Kidney capillary endothelial cell (primary cell): ENCODE data around the gene INO80B.
A peak's percentile ranks its signal among the peaks of the same experiment; 100 is the strongest.
"Not testable (repeated sequence)": the region's sequence is repeated elsewhere in the genome, so short reads cannot be mapped to it uniquely, and the experiment has no call there.

Experiments
- DNase-seq: peaks from one replicate; pipeline ENCODE4 v3.0.0-alpha.2; 2018; ENCODE audit warnings: low spot score

INO80B gene

GRCh38 chr2:74454654-74455511 lies at the start of gene INO80B:
INO80B (plus strand) TSS chr2:74455087; CDS start chr2:74455117, 30 bp downstream.
- DNase-seq: peak; percentile 96

DNA sequence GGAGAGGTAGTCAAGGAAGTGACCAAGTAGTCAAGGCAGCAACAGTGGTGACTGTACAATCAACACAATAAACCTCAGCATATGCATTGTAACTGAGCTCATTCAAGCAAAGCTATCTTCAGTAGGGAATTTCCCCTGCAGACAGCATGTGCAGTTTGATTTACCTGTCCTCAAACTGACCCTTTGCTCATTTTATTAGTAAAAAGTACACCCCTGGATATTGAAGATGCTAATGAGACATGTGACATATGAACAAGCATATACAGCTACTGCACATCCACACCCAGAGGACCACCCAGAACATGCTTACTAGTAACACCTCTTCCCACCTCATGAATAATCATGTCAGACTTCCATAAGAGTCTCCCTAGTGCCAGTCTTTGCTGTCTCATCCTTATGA lies 48.9 kb upstream of the INO80B start:
- DNase-seq: no peak

DNA sequence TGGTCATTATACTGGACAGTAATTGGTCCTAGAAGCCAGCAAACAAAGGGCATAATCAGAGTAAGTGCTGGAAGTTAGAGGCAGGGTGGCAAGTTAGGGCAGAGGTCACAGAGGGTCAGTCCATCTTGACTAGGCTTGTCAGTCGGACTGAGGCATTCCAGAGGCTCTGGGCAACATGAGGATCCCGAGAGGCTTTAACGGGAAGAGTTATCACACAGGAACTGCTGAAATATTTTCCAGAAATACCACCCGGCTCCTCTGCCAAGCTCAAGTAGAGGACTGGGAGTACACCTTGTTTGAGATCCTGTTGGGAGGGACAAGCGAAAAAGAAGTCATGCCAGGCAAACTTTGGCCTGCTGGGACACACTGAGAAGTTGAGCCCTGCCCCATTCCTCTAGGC lies 47.2 kb upstream of the INO80B start:
- no peak for DNase-seq

GRCh38 chr2:74413001-74413698 lies 41.7 kb upstream of the INO80B start:
- DNase-seq: no peak

DNA sequence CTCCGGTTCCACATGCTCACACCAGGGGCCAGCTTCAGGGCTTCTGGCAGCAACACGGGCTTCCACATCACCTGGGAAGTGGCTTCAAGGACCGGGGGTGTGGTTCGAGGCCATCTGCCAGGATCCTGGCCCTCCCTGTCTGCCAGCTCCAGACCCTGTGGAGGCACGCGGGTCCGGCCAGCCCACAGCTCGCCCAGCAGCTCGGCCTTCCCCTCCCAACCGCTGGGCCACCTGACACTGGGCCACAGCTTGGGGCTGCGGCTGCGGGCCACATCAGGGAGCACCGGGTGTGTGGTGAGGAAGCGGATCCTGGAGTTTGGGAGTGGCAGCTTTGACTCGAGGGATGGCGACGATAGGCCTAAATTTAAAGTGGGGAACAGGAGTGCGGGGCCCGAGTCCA lies 40.4 kb upstream of the INO80B start:
- no peak for DNase-seq

GRCh38 chr2:74414881-74415761 lies 39.8 kb upstream of the INO80B start:
- DNase-seq: peak; percentile 44

DNA sequence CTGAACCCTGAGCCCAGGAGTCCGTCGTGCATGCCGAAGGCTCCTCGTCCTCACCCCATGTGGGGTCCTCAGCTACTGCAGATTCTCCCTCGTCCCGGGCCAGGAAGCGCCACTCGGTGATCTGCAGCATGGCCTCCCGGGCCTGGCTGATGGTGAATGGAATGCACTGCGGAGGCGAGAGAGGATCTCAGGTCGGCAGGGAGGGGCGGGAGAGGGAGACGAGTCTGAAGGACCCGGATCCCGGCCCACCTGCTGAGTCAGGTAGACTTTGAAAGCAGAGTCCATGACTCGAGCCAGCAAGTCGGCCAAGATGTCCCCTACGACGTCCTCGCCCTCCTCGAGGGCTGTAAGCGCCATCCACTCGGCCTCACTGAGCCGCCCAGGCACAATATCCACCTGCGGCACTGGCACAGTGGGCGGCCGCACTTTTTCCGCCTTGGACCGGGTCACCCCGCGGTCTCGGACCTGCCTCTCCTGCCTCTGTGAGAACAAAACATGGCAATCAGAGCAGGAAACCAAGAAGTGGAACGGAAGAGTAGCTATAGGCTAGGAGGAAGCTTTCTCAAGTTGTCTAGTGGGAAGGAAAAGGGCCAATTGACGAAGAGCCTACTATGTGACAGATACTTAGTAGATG lies 39.0 kb upstream of the INO80B start:
- DNase-seq: no peak

- DNase-seq: no peak
Measured at GRCh38 chr2:74416778-74417177, 38.1 kb upstream of the INO80B start.

- no peak for DNase-seq
Measured at GRCh38 chr2:74417197-74417596, 37.7 kb upstream of the INO80B start.

DNA sequence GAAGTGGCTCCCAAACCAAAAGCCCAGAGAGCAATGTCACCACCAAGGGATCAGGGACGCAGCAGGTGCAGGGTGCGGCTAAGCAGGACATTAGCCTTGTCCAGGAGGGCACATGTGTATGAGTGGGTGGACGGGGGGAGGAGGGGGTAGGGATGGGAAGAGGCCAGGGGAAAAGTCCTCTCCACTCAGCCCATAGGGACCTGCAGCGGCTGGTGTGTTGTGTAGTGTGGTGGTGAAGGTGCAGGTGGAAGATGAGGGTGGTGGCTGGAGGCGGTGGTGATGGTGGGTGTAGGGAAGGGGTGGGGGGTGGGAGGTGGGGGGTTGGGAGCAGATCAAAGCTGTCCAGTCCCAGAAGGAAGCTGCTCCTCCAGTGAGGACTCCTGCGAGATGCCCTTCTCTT lies 37.1 kb upstream of the INO80B start:
- DNase-seq: no peak

- no peak for DNase-seq
Measured at GRCh38 chr2:74418312-74418711, 36.6 kb upstream of the INO80B start.

- no peak for DNase-seq
Measured at GRCh38 chr2:74419345-74419744, 35.5 kb upstream of the INO80B start.

GRCh38 chr2:74420006-74420405 lies 34.9 kb upstream of the INO80B start:
- DNase-seq: no peak

GRCh38 chr2:74420443-74421103 lies 34.3 kb upstream of the INO80B start:
- DNase-seq: not testable (repeated sequence)

DNA sequence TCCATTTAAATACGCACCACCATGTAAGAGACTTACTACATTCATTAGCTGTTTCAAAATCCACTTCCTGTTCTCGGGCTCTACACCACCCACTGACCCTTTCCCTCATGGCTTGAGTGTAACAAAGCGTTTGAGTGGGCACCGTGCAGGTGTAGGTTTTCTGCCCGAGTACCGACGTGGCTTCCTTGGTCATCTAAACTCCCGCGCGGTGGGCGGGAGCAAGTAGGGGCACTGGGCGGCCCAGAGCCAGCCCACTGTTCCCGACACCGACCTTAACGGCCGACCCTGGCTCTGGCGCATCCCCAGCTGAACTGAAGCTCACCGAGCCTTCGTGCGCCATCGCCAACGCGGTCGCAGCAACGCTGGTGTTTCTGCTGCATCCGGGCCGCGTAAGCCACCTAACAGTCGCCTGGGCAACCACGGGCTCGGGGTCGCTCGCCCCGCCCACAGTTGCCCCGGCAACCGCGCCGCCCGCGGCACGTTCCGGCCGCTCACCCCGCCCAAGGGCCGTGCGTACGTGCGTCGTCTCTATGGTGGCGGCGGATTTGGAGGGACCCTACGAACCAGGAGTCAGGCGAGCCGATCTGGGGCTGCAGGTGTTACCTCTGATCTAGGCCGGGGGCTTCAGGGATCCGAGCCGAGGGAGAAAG lies 33.5 kb upstream of the INO80B start, which contains the start of the genes C2orf81 and WDR54:
Gene C2orf81, minus strand, starts transcription at position 399 of the 650 bp plus-strand sequence. Its CDS starts 59 bp downstream, at position 340.
Gene WDR54, plus strand, starts transcription at position 510 of the 650 bp plus-strand sequence. CDS start 424 bp downstream, outside the sequence.
- DNase-seq: peak; percentile 89

- DNase-seq: no peak
Measured at GRCh38 chr2:74423231-74424095, 31.4 kb upstream of the INO80B start.

DNA sequence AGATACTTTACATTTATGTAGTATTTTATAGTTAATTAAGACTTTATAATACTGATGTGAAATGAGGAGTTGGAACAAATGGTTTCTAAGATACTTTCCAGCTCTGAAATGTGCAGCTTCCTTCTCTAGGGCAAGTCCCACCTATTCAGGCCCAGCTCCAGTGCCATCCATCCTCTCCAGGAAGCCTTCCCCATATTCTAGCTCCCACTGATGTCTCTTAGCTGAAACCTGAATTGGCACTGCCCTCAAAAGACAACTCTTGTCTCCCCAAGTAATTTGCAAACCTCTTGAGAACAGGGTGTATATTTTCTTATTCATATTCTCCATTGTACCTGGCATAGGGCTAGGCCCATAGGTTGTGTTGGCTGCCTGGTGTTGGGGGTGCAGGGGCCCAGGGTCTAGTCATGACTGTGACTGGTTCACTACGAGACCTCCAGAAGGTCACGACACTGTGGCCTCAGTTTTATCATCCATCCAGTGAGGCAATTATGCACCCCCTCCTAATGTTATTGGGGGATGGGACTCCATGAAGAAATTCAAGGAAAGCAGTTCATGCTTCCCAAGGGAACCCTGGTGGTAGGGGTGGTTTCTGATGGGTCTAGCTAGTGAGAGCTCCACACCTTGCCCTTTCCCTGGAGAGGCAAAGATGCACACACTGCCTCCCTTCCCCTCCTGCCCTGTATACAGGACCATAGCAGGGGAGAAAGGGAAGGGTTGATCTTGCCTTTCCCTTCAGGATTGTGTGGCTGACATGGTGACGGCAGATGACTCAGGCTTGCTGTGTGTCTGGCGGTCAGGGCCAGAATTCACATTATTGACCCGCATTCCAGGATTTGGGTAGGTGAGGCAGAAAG lies 30.5 kb upstream of the INO80B start:
- no peak for DNase-seq

- DNase-seq: no peak
Measured at GRCh38 chr2:74424995-74425406, 29.9 kb upstream of the INO80B start.

- no peak for DNase-seq
Measured at GRCh38 chr2:74425523-74425922, 29.4 kb upstream of the INO80B start.
